Measurements from ENCODE around the gene OR6B3. TPM values are rescaled to one million over a fixed set of nuclear protein-coding genes. Genes with fewer than 3 reads are reported as not detected.

OR6B3 gene
- total RNA-seq, 1 donor from 2014 or later, result not detected

Other genes with a start within 250 kb of the OR6B3 start
- 212 and 255 TPM in 2 replicates for gene NDUFA10, start 28.2 kb downstream of the OR6B3 start, total RNA-seq
- gene OR6B2, start 23.1 kb downstream of the OR6B3 start, total RNA-seq, result not detected in 2 replicates
- 61.9 and 134 TPM in 2 replicates for gene COPS9, start 82.8 kb upstream of the OR6B3 start, total RNA-seq
- not detected in 2 replicates for gene OTOS, start 87.1 kb upstream of the OR6B3 start, total RNA-seq

Data from myocyte (in vitro differentiated cells).